HEK293 (cell line): Measurements from ENCODE around the gene ARHGEF28.

ENCODE experiments used
- BCL6B ChIP-seq: fragments of 450-650 bp; formaldehyde crosslinking; IDR thresholded peaks from 2 replicates; pipeline ENCODE4 v1.5.1; 2017; ENCODE audit warnings: missing biosample characterization, missing genetic modification characterization
- KLF8 ChIP-seq: fragments of 450-650 bp; formaldehyde crosslinking; IDR thresholded peaks from 2 replicates; pipeline ENCODE4 v1.5.1; 2016; ENCODE audit warnings: missing biosample characterization, missing genetic modification characterization
- OSR2 ChIP-seq: fragments of 450-650 bp; formaldehyde crosslinking; IDR thresholded peaks from 2 replicates; pipeline ENCODE4 v1.5.1; 2016; ENCODE audit warnings: missing biosample characterization, missing genetic modification characterization
- PRDM1 ChIP-seq: fragments of 450-650 bp; formaldehyde crosslinking; IDR thresholded peaks from 2 replicates; pipeline ENCODE4; 2016; ENCODE audit warnings: missing biosample characterization, missing genetic modification characterization
- PRDM6 ChIP-seq: fragments of 450-650 bp; formaldehyde crosslinking; IDR thresholded peaks from 2 replicates; pipeline ENCODE4 v1.5.1; 2017; ENCODE audit warnings: missing biosample characterization, missing genetic modification characterization
- TRIM28 ChIP-seq: IDR thresholded peaks from 2 replicates; pipeline ENCODE4 v1.6.1; 2011; ENCODE audit warnings: low read length, control low read depth, borderline replicate concordance
- ZBTB10 ChIP-seq: fragments of 450-650 bp; formaldehyde crosslinking; IDR thresholded peaks from 2 replicates; pipeline ENCODE4 v1.5.1; 2016; ENCODE audit warnings: missing biosample characterization, missing genetic modification characterization
- ZBTB17 ChIP-seq: fragments of 450-650 bp; formaldehyde crosslinking; IDR thresholded peaks from 2 replicates; pipeline ENCODE4 v1.5.1; 2016; ENCODE audit warnings: missing biosample characterization, missing genetic modification characterization
- ZBTB21 ChIP-seq: fragments of 450-650 bp; formaldehyde crosslinking; IDR thresholded peaks from 2 replicates; pipeline ENCODE4 v1.5.1; 2017; ENCODE audit warnings: missing biosample characterization, missing genetic modification characterization
- ZBTB44 ChIP-seq: fragments of 450-650 bp; IDR thresholded peaks from 2 replicates; pipeline ENCODE4 v1.5.1; 2018; ENCODE audit warnings: missing biosample characterization, mild to moderate bottlenecking, missing genetic modification characterization
- ZNF133 ChIP-seq: fragments of 450-650 bp; formaldehyde crosslinking; IDR thresholded peaks from 2 replicates; pipeline ENCODE4 v1.5.1; 2016; ENCODE audit warnings: missing biosample characterization, missing genetic modification characterization
- ZNF155 ChIP-seq: fragments of 450-650 bp; formaldehyde crosslinking; IDR thresholded peaks from 2 replicates; pipeline ENCODE4 v1.5.1; 2016; ENCODE audit warnings: missing biosample characterization, missing genetic modification characterization
- ZNF174 ChIP-seq: fragments of 450-650 bp; formaldehyde crosslinking; IDR thresholded peaks from 2 replicates; pipeline ENCODE4 v1.5.0; 2017; ENCODE audit warnings: missing biosample characterization, mild to moderate bottlenecking, missing genetic modification characterization
- ZNF18 ChIP-seq: fragments of 450-650 bp; formaldehyde crosslinking; IDR thresholded peaks from 2 replicates; pipeline ENCODE4 v1.5.1; 2016; ENCODE audit warnings: missing biosample characterization, missing genetic modification characterization
- ZNF2 ChIP-seq: fragments of 450-650 bp; formaldehyde crosslinking; IDR thresholded peaks from 2 replicates; pipeline ENCODE4 v1.5.1; 2016; ENCODE audit warnings: missing biosample characterization, missing genetic modification characterization
- ZNF202 ChIP-seq: fragments of 450-650 bp; formaldehyde crosslinking; IDR thresholded peaks from 2 replicates; pipeline ENCODE4 v1.5.1; 2016; ENCODE audit warnings: missing biosample characterization, missing genetic modification characterization, borderline replicate concordance
- ZNF26 ChIP-seq: fragments of 450-650 bp; formaldehyde crosslinking; IDR thresholded peaks from 2 replicates; pipeline ENCODE4 v1.5.1; 2016; ENCODE audit warnings: missing biosample characterization, missing genetic modification characterization
- ZNF266 ChIP-seq: fragments of 450-650 bp; formaldehyde crosslinking; IDR thresholded peaks from 2 replicates; pipeline ENCODE4 v1.5.1; 2016; ENCODE audit warnings: missing biosample characterization, missing genetic modification characterization, low read depth
- ZNF274 ChIP-seq, 2 experiments: fragments of 200-500 bp in 1 of 2; fragments of 450-650 bp in 1 of 2; sonication (Bioruptor generic) in 1 of 2; formaldehyde crosslinking in 1 of 2; IDR thresholded peaks; 2 replicates each; pipeline versions ENCODE4 v1.5.1 to v1.6.1; 2014 to 2016; ENCODE audit warnings: borderline replicate concordance in 1 of 2, inconsistent platforms in 1 of 2, low read length in 1 of 2, missing biosample characterization in 1 of 2, missing genetic modification characterization in 1 of 2
- ZNF335 ChIP-seq: fragments of 450-650 bp; formaldehyde crosslinking; conservative IDR thresholded peaks from 2 replicates; pipeline ENCODE4 v1.5.1; 2016; ENCODE audit warnings: missing biosample characterization, missing genetic modification characterization
- ZNF354C ChIP-seq: fragments of 450-650 bp; formaldehyde crosslinking; IDR thresholded peaks from 2 replicates; pipeline ENCODE4 v1.5.1; 2016; ENCODE audit warnings: missing biosample characterization, missing genetic modification characterization, low read depth, borderline replicate concordance
- ZNF404 ChIP-seq: fragments of 450-650 bp; formaldehyde crosslinking; IDR thresholded peaks from 2 replicates; pipeline ENCODE4 v1.5.1; 2017; ENCODE audit warnings: missing biosample characterization, missing genetic modification characterization
- ZNF426 ChIP-seq: fragments of 450-650 bp; formaldehyde crosslinking; IDR thresholded peaks from 2 replicates; pipeline ENCODE4 v1.5.1; 2017; ENCODE audit warnings: missing biosample characterization, missing genetic modification characterization, mild to moderate bottlenecking, inconsistent platforms, moderate library complexity
- ZNF501 ChIP-seq: fragments of 450-650 bp; formaldehyde crosslinking; IDR thresholded peaks from 2 replicates; pipeline ENCODE4 v1.5.1; 2016; ENCODE audit warnings: missing biosample characterization, missing genetic modification characterization
- ZNF561 ChIP-seq: fragments of 450-650 bp; IDR thresholded peaks from 2 replicates; pipeline ENCODE4 v1.5.1; 2018; ENCODE audit warnings: missing biosample characterization, missing genetic modification characterization, borderline replicate concordance
- ZNF610 ChIP-seq: fragments of 450-650 bp; formaldehyde crosslinking; IDR thresholded peaks from 2 replicates; pipeline ENCODE4 v1.5.1; 2016; ENCODE audit warnings: missing biosample characterization, missing genetic modification characterization, borderline replicate concordance
- ZNF629 ChIP-seq: fragments of 450-650 bp; formaldehyde crosslinking; IDR thresholded peaks from 2 replicates; pipeline ENCODE4 v1.5.1; 2017; ENCODE audit warnings: missing biosample characterization, missing genetic modification characterization
- ZNF660 ChIP-seq: fragments of 450-650 bp; IDR thresholded peaks from 2 replicates; pipeline ENCODE4 v1.5.1; 2018; ENCODE audit warnings: missing biosample characterization, mild to moderate bottlenecking, missing genetic modification characterization
- ZSCAN30 ChIP-seq: fragments of 450-650 bp; IDR thresholded peaks from 2 replicates; pipeline ENCODE4 v1.5.1; 2018; ENCODE audit warnings: missing biosample characterization, mild to moderate bottlenecking, missing genetic modification characterization, moderate library complexity

The ARHGEF28 gene

GRCh38 chr5:73751254-73751914 lies 125.4 kb downstream of the ARHGEF28 start (continued):
- 0 out of 2 replicates have a peak, but pooled peaks have one; percentile 42 for TF ChIP-seq TRIM28
- TF ChIP-seq ZNF26 (tag by site-specific recombination): no peak
- no peak for TF ChIP-seq ZNF629
- TF ChIP-seq BCL6B: no peak
- TF ChIP-seq ZSCAN30 (tag by site-specific recombination): no peak
- TF ChIP-seq ZNF354C: no peak
- TF ChIP-seq ZBTB17 (tag by site-specific recombination): peak; percentile 53; the same call in 1 of the 2 replicates
- no peak for TF ChIP-seq ZNF2 (tag by site-specific recombination)
- 0 out of 2 replicates have a peak, but pooled peaks have one; percentile 14 for TF ChIP-seq ZBTB44
- TF ChIP-seq ZNF202 (tag by site-specific recombination): no peak
- no peak for TF ChIP-seq ZNF174 (tag by site-specific recombination)
- TF ChIP-seq ZNF561 (tag by site-specific recombination): no peak
- no peak for TF ChIP-seq ZBTB21 (tag by site-specific recombination)
- TF ChIP-seq ZNF18 (tag by site-specific recombination): no peak
- TF ChIP-seq ZNF501: no peak
- TF ChIP-seq KLF8 (tag by site-specific recombination): peak; percentile 21; the same call in 1 of the 2 replicates
- TF ChIP-seq ZNF133 (tag by site-specific recombination): no peak
- TF ChIP-seq ZNF426 (tag by site-specific recombination): no peak
- TF ChIP-seq PRDM1 (tag by site-specific recombination): peak; percentile 74
- no peak for TF ChIP-seq ZNF274 (IDR thresholded peaks at IDR 0.05; ENCODE audit: low read length)
- no peak for TF ChIP-seq ZNF274 (tag by site-specific recombination; IDR thresholded peaks at IDR 0.05; ENCODE audit: borderline replicate concordance)
- TF ChIP-seq ZNF404 (tag by site-specific recombination): no peak
- TF ChIP-seq ZNF155 (tag by site-specific recombination): no peak
- no peak for TF ChIP-seq ZNF610 (tag by site-specific recombination)
- TF ChIP-seq ZNF266 (tag by site-specific recombination): no peak
- TF ChIP-seq ZNF335: no peak
- TF ChIP-seq OSR2 (tag by site-specific recombination): peak; percentile 57; the same call in 1 of the 2 replicates
- TF ChIP-seq ZNF660 (tag by site-specific recombination): no peak
- TF ChIP-seq ZBTB10 (tag by site-specific recombination): no peak
- TF ChIP-seq PRDM6 (tag by site-specific recombination): peak; percentile 80
